ENCODE data around the gene WDCP.
A peak's percentile ranks its signal among the peaks of the same experiment; 100 is the strongest.

The WDCP gene

GRCh38 chr2:24085200-24085489 is 38.0 kb upstream of the WDCP start:
- TF ChIP-seq, protein P1, sequence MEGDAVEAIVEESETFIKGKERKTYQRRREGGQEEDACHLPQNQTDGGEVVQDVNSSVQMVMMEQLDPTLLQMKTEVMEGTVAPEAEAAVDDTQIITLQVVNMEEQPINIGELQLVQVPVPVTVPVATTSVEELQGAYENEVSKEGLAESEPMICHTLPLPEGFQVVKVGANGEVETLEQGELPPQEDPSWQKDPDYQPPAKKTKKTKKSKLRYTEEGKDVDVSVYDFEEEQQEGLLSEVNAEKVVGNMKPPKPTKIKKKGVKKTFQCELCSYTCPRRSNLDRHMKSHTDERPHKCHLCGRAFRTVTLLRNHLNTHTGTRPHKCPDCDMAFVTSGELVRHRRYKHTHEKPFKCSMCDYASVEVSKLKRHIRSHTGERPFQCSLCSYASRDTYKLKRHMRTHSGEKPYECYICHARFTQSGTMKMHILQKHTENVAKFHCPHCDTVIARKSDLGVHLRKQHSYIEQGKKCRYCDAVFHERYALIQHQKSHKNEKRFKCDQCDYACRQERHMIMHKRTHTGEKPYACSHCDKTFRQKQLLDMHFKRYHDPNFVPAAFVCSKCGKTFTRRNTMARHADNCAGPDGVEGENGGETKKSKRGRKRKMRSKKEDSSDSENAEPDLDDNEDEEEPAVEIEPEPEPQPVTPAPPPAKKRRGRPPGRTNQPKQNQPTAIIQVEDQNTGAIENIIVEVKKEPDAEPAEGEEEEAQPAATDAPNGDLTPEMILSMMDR (IDR thresholded peaks at IDR 0.05; ENCODE audit: low read depth, low read length, missing control alignments): no peak
- in situ Hi-C loops (cut with HindIII; ENCODE audit: low pct_ligation_motif_present, low sequenced_read_pairs): no loop called here
- H3K27ac ChIP-seq: peak overlapping the region; percentile 52
- H3K4me3 ChIP-seq (ENCODE audit: low read depth, low read length): peak overlapping the region; percentile 78
- no peaks in the 10 kb centered on the region for H3K27me3 ChIP-seq (replicated peaks)
- H3K36me3 ChIP-seq (replicated peaks): peaks cover 14% of the 10 kb centered on the region
- no peak for DNase-seq

- in situ Hi-C loops (cut with HindIII; ENCODE audit: low pct_ligation_motif_present, low sequenced_read_pairs): no loop called here
- TF ChIP-seq, protein P1 (IDR thresholded peaks at IDR 0.05; ENCODE audit: low read depth, low read length, missing control alignments): peak; percentile 53
- H3K4me3 ChIP-seq (ENCODE audit: low read depth, low read length): peak within 1 kb of the TSS; percentile 78
- H3K36me3 ChIP-seq (replicated peaks): peaks cover 14% of the 10 kb centered on the region
- peak within 1 kb of the TSS; percentile 52 for H3K27ac ChIP-seq
- H3K27me3 ChIP-seq (replicated peaks): no peaks in the 10 kb centered on the region
- DNase-seq: peak; percentile 87
These were observed 37.4 kb upstream of the WDCP start, which contains the start of gene TP53I3 for GRCh38 chr2:24084386-24085199. TP53I3 (minus strand) TSS chr2:24084834; CDS start chr2:24084326, 508 bp downstream.

GRCh38 chr2:24083567-24084385 is 36.6 kb upstream of the WDCP start:
- in situ Hi-C loops (cut with HindIII; ENCODE audit: low pct_ligation_motif_present, low sequenced_read_pairs): no loop called here
- TF ChIP-seq, protein P1 (IDR thresholded peaks at IDR 0.05; ENCODE audit: low read depth, low read length, missing control alignments): peak; percentile 28
- peak; percentile 65 for DNase-seq
- Histone ChIP-seq H3K4me3 (ENCODE audit: low read depth, low read length) (peak overlapping the region; percentile 78), H3K27ac (peak overlapping the region; percentile 52), H3K27me3 (replicated peaks) (no peaks in the 10 kb centered on the region), H3K36me3 (replicated peaks) (peaks cover 14% of the 10 kb centered on the region)

GRCh38 chr2:24082787-24083566 is 35.8 kb upstream of the WDCP start:
- TF ChIP-seq, protein P1 (IDR thresholded peaks at IDR 0.05; ENCODE audit: low read depth, low read length, missing control alignments): no peak
- DNase-seq: no peak
- Histone ChIP-seq H3K36me3 (replicated peaks) (peaks cover 14% of the 10 kb centered on the region), H3K27me3 (replicated peaks) (no peaks in the 10 kb centered on the region), H3K27ac (peak overlapping the region; percentile 52), H3K4me3 (ENCODE audit: low read depth, low read length) (peak overlapping the region; percentile 78)
- in situ Hi-C loops (cut with HindIII; ENCODE audit: low pct_ligation_motif_present, low sequenced_read_pairs): no loop called here

DNA sequence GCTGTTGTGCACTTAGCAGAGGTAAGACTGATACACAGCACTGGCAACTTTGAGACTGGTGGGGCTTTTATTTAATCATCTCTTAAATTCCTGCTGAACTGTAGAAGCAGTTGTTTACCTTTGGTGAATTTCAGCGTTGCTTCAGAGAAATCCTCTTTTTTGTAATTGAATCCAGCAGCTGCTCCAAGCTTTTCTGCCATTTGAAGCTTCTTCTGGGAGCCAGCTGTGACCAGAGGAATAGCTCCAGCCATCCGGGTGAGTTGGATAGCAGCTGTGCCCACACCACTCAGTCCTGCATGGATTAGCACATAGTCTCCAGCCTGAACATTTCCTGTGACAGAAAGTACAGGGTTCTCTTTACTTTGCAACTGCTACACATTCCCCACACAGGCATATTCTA is 33.5 kb upstream of the WDCP start:
- TF ChIP-seq, protein P1 (IDR thresholded peaks at IDR 0.05; ENCODE audit: low read depth, low read length, missing control alignments): no peak
- Histone ChIP-seq H3K27me3 (replicated peaks) (no peaks in the 10 kb centered on the region), H3K4me3 (ENCODE audit: low read depth, low read length) (no peak overlapping the region), H3K36me3 (replicated peaks) (peaks cover 14% of the 10 kb centered on the region), H3K27ac (no peak overlapping the region)
- in situ Hi-C loops (cut with HindIII; ENCODE audit: low pct_ligation_motif_present, low sequenced_read_pairs): no loop called here
- DNase-seq: no peak

Data from brain microvascular endothelial cell (primary cell).